AG09319 (cell line): ENCODE results near the gene GCK.

Experiments used
- DNase-seq: peaks from one replicate; pipeline ENCODE4 v3.0.0-alpha.2; 2010; ENCODE audit warnings: low read depth; ENCODE audit errors: extremely low read depth
- TF ChIP-seq, protein P1 (sequence below): IDR thresholded peaks from 2 replicates; pipeline ENCODE4 v1.5.1; 2011; ENCODE audit warnings: low read depth, mild to moderate bottlenecking, inconsistent platforms, low read length, moderate library complexity

Gene GCK

DNA sequence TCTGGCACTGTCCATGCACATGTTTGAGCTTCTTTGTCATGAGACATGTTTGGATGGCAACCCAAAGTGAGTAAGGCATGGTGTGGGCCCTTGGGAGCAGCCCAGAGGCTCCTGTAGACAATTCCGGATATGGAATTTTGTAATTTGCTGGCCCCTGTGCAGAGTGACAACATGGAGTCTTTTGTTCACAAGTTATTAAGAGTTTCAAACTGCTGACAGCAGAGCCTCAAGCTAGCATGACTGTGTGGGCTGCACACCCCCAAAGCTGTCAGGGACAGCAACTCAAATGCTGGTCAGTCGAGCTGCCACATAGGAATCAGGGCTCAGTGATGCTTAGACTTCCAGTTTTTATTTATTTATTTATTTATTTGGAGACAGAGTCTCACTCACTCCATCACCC lies 41.1 kb downstream of the GCK start:
- DNase-seq = no peak

DNA sequence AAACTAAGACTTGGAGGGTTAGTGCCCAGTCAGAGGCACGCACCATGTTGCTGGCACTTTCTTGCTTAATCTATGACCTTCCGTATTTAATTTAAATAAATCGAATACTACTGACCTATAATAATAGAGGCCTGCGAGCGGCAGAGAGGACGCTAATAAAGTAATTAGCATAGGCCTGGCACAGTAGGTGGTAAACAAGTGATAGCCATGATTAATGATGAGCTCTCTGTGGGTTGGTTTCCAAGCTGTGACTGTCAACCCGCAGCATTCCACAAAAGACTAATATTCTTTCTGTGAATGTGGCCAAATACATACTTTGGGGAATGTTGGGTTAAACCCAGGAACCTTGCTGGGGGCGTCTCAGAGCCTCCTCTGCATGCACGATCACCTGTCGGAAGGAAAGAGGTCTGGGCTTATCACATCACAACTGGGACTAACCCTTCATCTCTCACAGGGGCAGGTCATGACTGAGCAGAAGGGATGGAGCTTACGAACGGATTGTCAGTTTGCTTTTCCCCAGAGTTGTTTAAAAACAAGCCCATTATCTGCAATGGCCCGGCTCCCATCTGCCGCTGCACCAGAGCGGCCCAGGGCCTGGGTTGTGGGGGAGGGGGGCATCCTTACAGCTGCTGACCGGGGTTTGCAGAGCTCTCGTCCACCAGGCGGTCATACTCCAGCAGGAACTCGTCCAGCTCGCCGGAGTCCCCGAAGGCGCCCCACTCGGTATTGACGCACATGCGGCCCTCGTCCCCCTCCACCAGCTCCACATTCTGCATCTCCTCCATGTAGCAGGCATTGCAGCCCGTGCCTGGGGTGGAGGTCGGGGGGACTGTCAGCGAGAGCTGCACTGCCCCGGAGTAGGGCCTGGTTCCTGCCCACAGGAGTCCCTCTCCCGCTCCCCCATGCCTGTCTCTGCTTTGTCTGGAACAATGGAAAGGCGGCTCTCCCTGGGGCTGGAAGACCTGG lies 41.9 kb downstream of the GCK start:
- TF ChIP-seq, protein P1, sequence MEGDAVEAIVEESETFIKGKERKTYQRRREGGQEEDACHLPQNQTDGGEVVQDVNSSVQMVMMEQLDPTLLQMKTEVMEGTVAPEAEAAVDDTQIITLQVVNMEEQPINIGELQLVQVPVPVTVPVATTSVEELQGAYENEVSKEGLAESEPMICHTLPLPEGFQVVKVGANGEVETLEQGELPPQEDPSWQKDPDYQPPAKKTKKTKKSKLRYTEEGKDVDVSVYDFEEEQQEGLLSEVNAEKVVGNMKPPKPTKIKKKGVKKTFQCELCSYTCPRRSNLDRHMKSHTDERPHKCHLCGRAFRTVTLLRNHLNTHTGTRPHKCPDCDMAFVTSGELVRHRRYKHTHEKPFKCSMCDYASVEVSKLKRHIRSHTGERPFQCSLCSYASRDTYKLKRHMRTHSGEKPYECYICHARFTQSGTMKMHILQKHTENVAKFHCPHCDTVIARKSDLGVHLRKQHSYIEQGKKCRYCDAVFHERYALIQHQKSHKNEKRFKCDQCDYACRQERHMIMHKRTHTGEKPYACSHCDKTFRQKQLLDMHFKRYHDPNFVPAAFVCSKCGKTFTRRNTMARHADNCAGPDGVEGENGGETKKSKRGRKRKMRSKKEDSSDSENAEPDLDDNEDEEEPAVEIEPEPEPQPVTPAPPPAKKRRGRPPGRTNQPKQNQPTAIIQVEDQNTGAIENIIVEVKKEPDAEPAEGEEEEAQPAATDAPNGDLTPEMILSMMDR = no peak
- DNase-seq = no peak

More for the DNA sequence above, 41.1 kb downstream of the GCK start:
- TF ChIP-seq, protein P1 = no peak

GRCh38 chr7:44145969-44146911 lies 43.0 kb downstream of the GCK start:
- DNase-seq = peak; percentile 20
- TF ChIP-seq, protein P1 = no peak

GRCh38 chr7:44145479-44145968 lies 43.7 kb downstream of the GCK start:
- TF ChIP-seq, protein P1 = no peak
- no peak for DNase-seq

GRCh38 chr7:44144968-44145478 lies 44.2 kb downstream of the GCK start:
- TF ChIP-seq, protein P1 = no peak
- no peak for DNase-seq

DNA sequence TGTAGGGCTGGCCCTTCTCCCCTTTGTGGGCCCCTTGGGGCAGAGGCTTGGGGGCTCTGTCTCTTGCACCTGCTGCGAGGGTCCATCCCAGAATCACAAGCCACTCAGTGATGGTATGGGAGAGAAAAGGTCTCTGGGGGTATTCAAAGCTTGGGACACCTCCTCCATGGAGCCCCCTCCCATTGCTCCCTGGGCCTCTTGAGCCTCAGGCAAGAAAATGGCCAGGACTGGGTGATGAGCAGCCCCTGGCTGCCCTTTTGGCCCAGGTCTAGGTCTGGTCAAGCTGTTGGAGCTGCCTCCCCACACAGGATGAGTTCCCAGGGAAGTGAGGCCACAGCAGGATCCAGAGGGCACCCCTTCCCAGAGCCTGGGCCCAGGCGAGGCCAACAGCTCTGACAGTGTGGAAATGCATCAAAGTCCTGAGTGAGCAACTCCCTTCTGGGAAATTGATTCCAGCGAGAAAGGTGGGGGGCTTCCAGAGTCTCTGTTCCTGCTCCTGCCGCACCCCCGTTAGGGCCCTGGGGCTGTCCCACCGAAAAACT lies 44.7 kb downstream of the GCK start:
- DNase-seq = no peak
- TF ChIP-seq, protein P1 = no peak
